ENCODE measurements around the gene EHMT1. TPM values are rescaled to one million over a fixed set of nuclear protein-coding genes. Genes with fewer than 3 reads are reported as not detected.

The EHMT1 gene
- polyA plus RNA-seq, 2 of the 4 experiments (the other 2 are of a cell fraction): 41.3 to 48.0 TPM

DNA sequence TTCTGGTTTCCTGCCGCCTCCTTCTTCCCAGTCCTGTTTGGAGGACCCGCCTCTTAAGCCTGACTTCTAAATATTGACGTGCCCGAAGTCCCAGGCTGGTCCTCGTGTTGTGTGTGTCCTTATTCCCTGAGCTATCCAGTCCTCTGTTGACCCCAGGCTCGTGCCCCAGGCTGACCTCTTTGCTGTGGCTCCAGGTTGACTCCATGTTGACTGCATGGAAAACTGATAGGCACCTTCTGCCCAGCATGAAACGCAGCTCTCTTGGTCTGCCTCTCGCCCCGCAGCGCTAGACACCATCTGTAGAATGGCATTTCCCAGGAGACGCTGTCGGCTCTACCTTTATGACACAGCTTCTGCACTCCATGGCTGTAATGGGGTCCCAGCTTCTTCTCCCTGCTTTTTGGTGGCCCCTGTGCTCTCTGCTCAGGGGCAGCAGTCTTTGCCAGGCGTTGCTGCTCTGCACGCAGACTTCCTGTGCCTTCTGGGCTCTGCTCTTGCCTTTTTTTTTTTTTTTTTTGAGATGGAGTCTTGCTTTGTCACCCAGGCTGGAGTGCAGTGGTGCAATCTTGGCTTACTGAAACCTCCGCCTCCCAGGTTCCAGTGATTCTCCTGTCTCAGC, 28.4 kb downstream of the EHMT1 start:
- POLR2A ChIA-PET: no interaction called here
- CTCF ChIA-PET: interaction anchor here (1.0 to 2.6 kb wide), 3 partner anchors 20 to 112 kb away, joined by 3 to 9 read pairs (median 5); no protein-coding TSS in a partner anchor
- Histone ChIP-seq H3K9me3 (no peaks in the 10 kb centered on the region), H3K4me2 (no peak overlapping the region), H3K4me1 (no peaks in the 10 kb centered on the region), H3K27ac (no peak overlapping the region), H3K4me3 (no peak overlapping the region)
- DNase-seq (ENCODE audit: low read depth in 1 of 2, low spot score in 1 of 2) (no peak), ATAC-seq (no peak), FAIRE-seq (no peak)
- 90% methylated on average over 15 of the region's 15 CpGs for WGBS (ENCODE audit: missing lambda C conversion rate)
- no peak for TF ChIP-seq MAFK (IDR thresholded peaks at IDR 0.05; ENCODE audit: partially characterized antibody)
- TF ChIP-seq, protein P1, sequence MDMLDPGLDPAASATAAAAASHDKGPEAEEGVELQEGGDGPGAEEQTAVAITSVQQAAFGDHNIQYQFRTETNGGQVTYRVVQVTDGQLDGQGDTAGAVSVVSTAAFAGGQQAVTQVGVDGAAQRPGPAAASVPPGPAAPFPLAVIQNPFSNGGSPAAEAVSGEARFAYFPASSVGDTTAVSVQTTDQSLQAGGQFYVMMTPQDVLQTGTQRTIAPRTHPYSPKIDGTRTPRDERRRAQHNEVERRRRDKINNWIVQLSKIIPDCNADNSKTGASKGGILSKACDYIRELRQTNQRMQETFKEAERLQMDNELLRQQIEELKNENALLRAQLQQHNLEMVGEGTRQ (IDR thresholded peaks at IDR 0.05): no peak
- TF ChIP-seq, protein P2, sequence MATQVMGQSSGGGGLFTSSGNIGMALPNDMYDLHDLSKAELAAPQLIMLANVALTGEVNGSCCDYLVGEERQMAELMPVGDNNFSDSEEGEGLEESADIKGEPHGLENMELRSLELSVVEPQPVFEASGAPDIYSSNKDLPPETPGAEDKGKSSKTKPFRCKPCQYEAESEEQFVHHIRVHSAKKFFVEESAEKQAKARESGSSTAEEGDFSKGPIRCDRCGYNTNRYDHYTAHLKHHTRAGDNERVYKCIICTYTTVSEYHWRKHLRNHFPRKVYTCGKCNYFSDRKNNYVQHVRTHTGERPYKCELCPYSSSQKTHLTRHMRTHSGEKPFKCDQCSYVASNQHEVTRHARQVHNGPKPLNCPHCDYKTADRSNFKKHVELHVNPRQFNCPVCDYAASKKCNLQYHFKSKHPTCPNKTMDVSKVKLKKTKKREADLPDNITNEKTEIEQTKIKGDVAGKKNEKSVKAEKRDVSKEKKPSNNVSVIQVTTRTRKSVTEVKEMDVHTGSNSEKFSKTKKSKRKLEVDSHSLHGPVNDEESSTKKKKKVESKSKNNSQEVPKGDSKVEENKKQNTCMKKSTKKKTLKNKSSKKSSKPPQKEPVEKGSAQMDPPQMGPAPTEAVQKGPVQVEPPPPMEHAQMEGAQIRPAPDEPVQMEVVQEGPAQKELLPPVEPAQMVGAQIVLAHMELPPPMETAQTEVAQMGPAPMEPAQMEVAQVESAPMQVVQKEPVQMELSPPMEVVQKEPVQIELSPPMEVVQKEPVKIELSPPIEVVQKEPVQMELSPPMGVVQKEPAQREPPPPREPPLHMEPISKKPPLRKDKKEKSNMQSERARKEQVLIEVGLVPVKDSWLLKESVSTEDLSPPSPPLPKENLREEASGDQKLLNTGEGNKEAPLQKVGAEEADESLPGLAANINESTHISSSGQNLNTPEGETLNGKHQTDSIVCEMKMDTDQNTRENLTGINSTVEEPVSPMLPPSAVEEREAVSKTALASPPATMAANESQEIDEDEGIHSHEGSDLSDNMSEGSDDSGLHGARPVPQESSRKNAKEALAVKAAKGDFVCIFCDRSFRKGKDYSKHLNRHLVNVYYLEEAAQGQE (IDR thresholded peaks at IDR 0.05): no peak
- TF ChIP-seq FOSL2 (IDR thresholded peaks at IDR 0.05): no peak
- TF ChIP-seq FOSL2 (CRISPR knock-in tag; IDR thresholded peaks at IDR 0.05): no peak
- TF ChIP-seq RNF2 (IDR thresholded peaks at IDR 0.05; ENCODE audit: borderline replicate concordance, low read depth): no peak
- no peak for TF ChIP-seq FOXS1 (CRISPR knock-in tag; IDR thresholded peaks at IDR 0.05)
- no peak for TF ChIP-seq ZFP36 (IDR thresholded peaks at IDR 0.05; ENCODE audit: borderline replicate concordance, partially characterized antibody)
- TF ChIP-seq EP300 (IDR thresholded peaks at IDR 0.05): no peak
- no peak for TF ChIP-seq NR3C1 (IDR thresholded peaks at IDR 0.05)
- no peak for TF ChIP-seq RFX5 (IDR thresholded peaks at IDR 0.05)
- TF ChIP-seq EHF (CRISPR knock-in tag; IDR thresholded peaks at IDR 0.05): no peak
- TF ChIP-seq BHLHE40 (IDR thresholded peaks at IDR 0.05; ENCODE audit: low read depth, low read length): no peak

DNA sequence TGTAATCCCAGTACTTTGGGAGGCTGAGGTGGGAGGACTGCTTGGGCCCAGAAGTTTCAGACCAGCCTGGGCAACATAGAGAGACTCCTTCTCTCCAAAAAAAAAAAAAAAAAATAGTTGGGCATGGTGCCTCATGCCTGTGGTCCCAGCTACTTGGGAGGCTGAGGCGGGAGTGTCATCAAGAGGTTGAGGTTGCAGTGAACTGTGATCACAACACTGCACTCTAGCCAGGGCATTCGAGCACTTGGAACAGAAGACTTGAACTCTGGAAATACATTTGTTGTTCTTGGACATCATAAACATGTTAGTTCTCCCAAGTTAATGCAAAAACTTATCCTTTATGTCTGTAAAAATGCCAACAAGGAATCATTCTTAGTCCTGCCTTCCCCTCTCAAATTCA, 29.6 kb downstream of the EHMT1 start:
- Histone ChIP-seq H3K4me1 (no peaks in the 10 kb centered on the region), H3K4me3 (no peak overlapping the region), H3K27ac (no peak overlapping the region), H3K4me2 (no peak overlapping the region), H3K9me3 (no peaks in the 10 kb centered on the region)
- 97% methylated on average over 2 of the region's 2 CpGs for WGBS (ENCODE audit: missing lambda C conversion rate)
- CTCF ChIA-PET: interaction anchor here (1.0 kb wide), 1 partner anchor 113 kb away, joined by 3 read pairs; no protein-coding TSS in a partner anchor
- ATAC-seq (no peak), FAIRE-seq (no peak), DNase-seq (ENCODE audit: low read depth in 1 of 2, low spot score in 1 of 2) (no peak)
- POLR2A ChIA-PET: no interaction called here
- TF ChIP-seq FOSB (CRISPR knock-in tag; IDR thresholded peaks at IDR 0.05) (no peak), NFE2L2 (conservative IDR thresholded peaks at IDR 0.05; ENCODE audit: low read length) (no peak), RCOR1 (IDR thresholded peaks at IDR 0.05; ENCODE audit: low read depth, low read length) (no peak), RNF2 (IDR thresholded peaks at IDR 0.05; ENCODE audit: borderline replicate concordance, low read depth) (no peak), POLR2AphosphoS2 (conservative IDR thresholded peaks at IDR 0.05; ENCODE audit: low read length) (no peak), HOXB5 (CRISPR knock-in tag; IDR thresholded peaks at IDR 0.05) (no peak), KDM1A (IDR thresholded peaks at IDR 0.05; ENCODE audit: low read depth) (no peak), CHD2 (IDR thresholded peaks at IDR 0.05; ENCODE audit: low read length, partially characterized antibody) (no peak), HOXB13 (CRISPR knock-in tag; IDR thresholded peaks at IDR 0.05; ENCODE audit: low read depth) (no peak), RARB (CRISPR knock-in tag; IDR thresholded peaks at IDR 0.05) (no peak), HOXA7 (CRISPR knock-in tag; IDR thresholded peaks at IDR 0.05) (no peak), JUNB (IDR thresholded peaks at IDR 0.05) (no peak), JUN (IDR thresholded peaks at IDR 0.05) (no peak)
- TF ChIP-seq, protein P3, sequence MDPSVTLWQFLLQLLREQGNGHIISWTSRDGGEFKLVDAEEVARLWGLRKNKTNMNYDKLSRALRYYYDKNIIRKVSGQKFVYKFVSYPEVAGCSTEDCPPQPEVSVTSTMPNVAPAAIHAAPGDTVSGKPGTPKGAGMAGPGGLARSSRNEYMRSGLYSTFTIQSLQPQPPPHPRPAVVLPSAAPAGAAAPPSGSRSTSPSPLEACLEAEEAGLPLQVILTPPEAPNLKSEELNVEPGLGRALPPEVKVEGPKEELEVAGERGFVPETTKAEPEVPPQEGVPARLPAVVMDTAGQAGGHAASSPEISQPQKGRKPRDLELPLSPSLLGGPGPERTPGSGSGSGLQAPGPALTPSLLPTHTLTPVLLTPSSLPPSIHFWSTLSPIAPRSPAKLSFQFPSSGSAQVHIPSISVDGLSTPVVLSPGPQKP (IDR thresholded peaks at IDR 0.05; ENCODE audit: low read depth, low read length): no peak
- TF ChIP-seq, protein P2 (IDR thresholded peaks at IDR 0.05): no peak
- TF ChIP-seq, protein P4, sequence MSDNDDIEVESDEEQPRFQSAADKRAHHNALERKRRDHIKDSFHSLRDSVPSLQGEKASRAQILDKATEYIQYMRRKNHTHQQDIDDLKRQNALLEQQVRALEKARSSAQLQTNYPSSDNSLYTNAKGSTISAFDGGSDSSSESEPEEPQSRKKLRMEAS (IDR thresholded peaks at IDR 0.05): no peak

Data from A549 (cell line).